ENCODE measurements around the gene MYOF.

Gene MYOF

DNA sequence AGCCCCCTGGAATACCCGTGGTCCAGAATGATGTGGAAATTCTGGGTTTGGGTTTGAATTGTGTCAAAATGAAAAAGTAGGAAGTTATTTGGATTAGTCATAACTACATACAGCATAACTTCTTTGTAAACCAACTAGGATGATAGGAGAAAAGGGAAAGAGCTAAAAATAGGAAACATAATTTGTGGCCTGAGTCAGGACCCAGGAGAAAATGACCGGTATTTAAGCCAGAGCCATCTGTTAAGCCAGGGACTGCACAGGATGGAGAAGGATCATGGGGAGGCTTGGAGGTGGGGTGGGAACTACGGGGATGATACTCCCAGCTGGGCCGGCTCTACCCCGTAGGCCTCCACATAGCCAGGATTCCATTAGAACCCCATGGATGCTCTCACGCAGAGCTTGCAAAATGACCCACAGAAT lies 98.6 kb downstream of the MYOF start:
- peak overlapping the region; percentile 41 for H4K91ac ChIP-seq (ENCODE audit: low read depth, low read length)
- H3K18ac ChIP-seq (ENCODE audit: low read length) = no peak overlapping the region
- H3K27ac ChIP-seq (ENCODE audit: low read depth, low read length) = peak overlapping the region; percentile 72
- no peaks in the 10 kb centered on the region for H3K9me3 ChIP-seq (ENCODE audit: insufficient read depth, low read depth, low read length)
- no peak overlapping the region for H3K4ac ChIP-seq (ENCODE audit: low read depth, low read length)
- H4K8ac ChIP-seq (ENCODE audit: low read depth, low read length) = peak overlapping the region; percentile 32
- peak overlapping the region; percentile 39 for H2BK12ac ChIP-seq (ENCODE audit: low read length)
- peaks cover 11 to 12% of the 10 kb centered on the region in 2 experiments for H3K4me1 ChIP-seq (ENCODE audit: control insufficient read depth in 1 of 2, insufficient read depth in 2 of 2, low read length in 2 of 2)
- no peak overlapping the region for H2AK5ac ChIP-seq (ENCODE audit: low read length)
- no peak overlapping the region for H4K12ac ChIP-seq (ENCODE audit: low read depth, low read length)
- peak; percentile 42 to 83 for DNase-seq
- no peaks in the 10 kb centered on the region for H3K27me3 ChIP-seq (ENCODE audit: insufficient read depth, low read length)
- H2AFZ ChIP-seq (ENCODE audit: insufficient read depth, low read length, poor library complexity) = no peak overlapping the region
- H2BK5ac ChIP-seq (ENCODE audit: low read depth, low read length, poor library complexity) = peak overlapping the region; percentile 78
- peak overlapping the region; percentile 7 for H3K14ac ChIP-seq (ENCODE audit: low read length)
- H3K23ac ChIP-seq (ENCODE audit: low read length) = no peak overlapping the region
- no CpG with 5 or more reads among the region's 6 CpGs for whole genome bisulfite sequencing (ENCODE audit: extremely low coverage, insufficient coverage, insufficient read length)
- H2BK120ac ChIP-seq (ENCODE audit: insufficient read depth, low read length, poor library complexity) = peak overlapping the region; percentile 59
- H3K9ac ChIP-seq (ENCODE audit: low read length) = no peak overlapping the region
- H3K36me3 ChIP-seq (ENCODE audit: control insufficient read depth in 1 of 2, insufficient read depth in 2 of 2, low read length in 2 of 2) = peaks cover 24 to 41% of the 10 kb centered on the region in 2 experiments
- peak overlapping the region; percentile 15 for H3K4me2 ChIP-seq (ENCODE audit: low read length)
- no peak overlapping the region for H3K4me3 ChIP-seq (ENCODE audit: low read depth, low read length)
- no peaks in the 10 kb centered on the region for H3K79me2 ChIP-seq (ENCODE audit: control insufficient read depth, insufficient read depth, low read length, poor library complexity)
- H3K79me1 ChIP-seq (ENCODE audit: low read length) = peaks cover 10% of the 10 kb centered on the region

DNA sequence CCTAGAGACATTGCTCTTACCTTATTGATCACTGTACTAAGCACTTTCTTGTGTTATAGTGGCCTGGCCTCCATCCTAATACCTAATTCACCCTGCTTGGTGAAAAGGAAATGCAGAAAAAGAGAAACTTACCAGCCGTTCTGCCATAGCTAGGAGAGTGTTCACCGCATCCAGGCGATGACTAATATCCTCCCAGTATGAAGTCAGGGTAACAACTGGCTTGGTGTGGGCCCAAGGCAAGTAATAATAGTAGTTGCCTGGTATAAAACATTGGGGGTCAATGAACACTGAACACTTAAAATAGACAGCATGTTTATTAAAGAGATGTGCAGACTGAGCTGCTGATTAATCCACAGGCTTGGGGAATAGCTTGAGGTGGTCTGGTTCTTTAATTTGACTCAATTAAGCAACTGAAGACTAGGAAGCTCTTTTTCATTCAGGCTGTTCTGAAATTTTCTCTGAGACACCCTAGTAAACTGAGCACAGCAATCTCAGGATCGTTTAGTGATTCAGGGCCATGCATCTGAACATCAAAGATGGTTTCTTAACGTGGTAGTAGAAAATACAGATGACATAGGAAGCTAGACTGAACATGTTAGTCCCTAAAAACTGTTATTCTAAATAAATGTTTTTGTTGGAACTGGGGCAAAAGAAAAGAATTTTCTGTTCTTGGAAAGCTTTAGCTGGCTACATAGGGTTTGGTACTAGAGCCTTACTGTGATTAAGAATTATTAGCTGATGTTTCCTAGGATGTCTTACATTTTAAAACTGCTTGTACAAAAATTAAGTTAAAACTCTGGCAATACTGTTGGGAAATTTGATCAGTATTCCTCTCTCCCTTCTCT lies 102.2 kb downstream of the MYOF start:
- H3K18ac ChIP-seq (ENCODE audit: low read length) = no peak overlapping the region
- H2BK12ac ChIP-seq (ENCODE audit: low read length) = no peak overlapping the region
- no peak overlapping the region for H3K9ac ChIP-seq (ENCODE audit: low read length)
- H2AK5ac ChIP-seq (ENCODE audit: low read length) = no peak overlapping the region
- H3K14ac ChIP-seq (ENCODE audit: low read length) = no peak overlapping the region
- no peak overlapping the region for H3K4me3 ChIP-seq (ENCODE audit: low read depth, low read length)
- H4K12ac ChIP-seq (ENCODE audit: low read depth, low read length) = no peak overlapping the region
- no peak overlapping the region for H2BK5ac ChIP-seq (ENCODE audit: low read depth, low read length, poor library complexity)
- no peak overlapping the region for H4K91ac ChIP-seq (ENCODE audit: low read depth, low read length)
- no peaks in the 10 kb centered on the region for H3K79me2 ChIP-seq (ENCODE audit: control insufficient read depth, insufficient read depth, low read length, poor library complexity)
- H3K27me3 ChIP-seq (ENCODE audit: insufficient read depth, low read length) = no peaks in the 10 kb centered on the region
- H3K79me1 ChIP-seq (ENCODE audit: low read length) = peaks cover 10% of the 10 kb centered on the region
- H2AFZ ChIP-seq (ENCODE audit: insufficient read depth, low read length, poor library complexity) = no peak overlapping the region
- H3K4ac ChIP-seq (ENCODE audit: low read depth, low read length) = no peak overlapping the region
- no peak overlapping the region for H3K23ac ChIP-seq (ENCODE audit: low read length)
- peaks cover 12 to 23% of the 10 kb centered on the region in 2 experiments for H3K36me3 ChIP-seq (ENCODE audit: control insufficient read depth in 1 of 2, insufficient read depth in 2 of 2, low read length in 2 of 2)
- no peak overlapping the region for H3K27ac ChIP-seq (ENCODE audit: low read depth, low read length)
- WGBS (ENCODE audit: extremely low coverage, insufficient coverage, insufficient read length) = no CpG with 5 or more reads among the region's 5 CpGs
- no peaks in the 10 kb centered on the region for H3K9me3 ChIP-seq (ENCODE audit: insufficient read depth, low read depth, low read length)
- peaks cover 11 to 12% of the 10 kb centered on the region in 2 experiments for H3K4me1 ChIP-seq (ENCODE audit: control insufficient read depth in 1 of 2, insufficient read depth in 2 of 2, low read length in 2 of 2)
- no peak overlapping the region for H3K4me2 ChIP-seq (ENCODE audit: low read length)
- H4K8ac ChIP-seq (ENCODE audit: low read depth, low read length) = no peak overlapping the region
- no peak for DNase-seq
- H2BK120ac ChIP-seq (ENCODE audit: insufficient read depth, low read length, poor library complexity) = no peak overlapping the region

- Histone ChIP-seq H3K18ac (ENCODE audit: low read length) (no peak overlapping the region), H2AFZ (ENCODE audit: insufficient read depth, low read length, poor library complexity) (no peak overlapping the region), H3K9me3 (ENCODE audit: insufficient read depth, low read depth, low read length) (no peaks in the 10 kb centered on the region), H3K4ac (ENCODE audit: low read depth, low read length) (no peak overlapping the region), H3K27ac (ENCODE audit: low read depth, low read length) (no peak overlapping the region), H3K79me1 (ENCODE audit: low read length) (peaks cover 6% of the 10 kb centered on the region), H3K4me3 (ENCODE audit: low read depth, low read length) (no peak overlapping the region), H4K91ac (ENCODE audit: low read depth, low read length) (no peak overlapping the region), H3K9ac (ENCODE audit: low read length) (no peak overlapping the region), H3K79me2 (ENCODE audit: control insufficient read depth, insufficient read depth, low read length, poor library complexity) (no peaks in the 10 kb centered on the region), H3K14ac (ENCODE audit: low read length) (no peak overlapping the region), H2AK5ac (ENCODE audit: low read length) (no peak overlapping the region), H2BK12ac (ENCODE audit: low read length) (no peak overlapping the region), H2BK5ac (ENCODE audit: low read depth, low read length, poor library complexity) (no peak overlapping the region), H4K8ac (ENCODE audit: low read depth, low read length) (no peak overlapping the region), H3K23ac (ENCODE audit: low read length) (no peak overlapping the region), H3K36me3 (ENCODE audit: control insufficient read depth in 1 of 2, insufficient read depth in 2 of 2, low read length in 2 of 2) (peaks cover 15 to 31% of the 10 kb centered on the region in 2 experiments), H4K12ac (ENCODE audit: low read depth, low read length) (no peak overlapping the region), H3K4me1 (ENCODE audit: control insufficient read depth in 1 of 2, insufficient read depth in 2 of 2, low read length in 2 of 2) (peaks cover 6 to 12% of the 10 kb centered on the region in 2 experiments), H3K4me2 (ENCODE audit: low read length) (no peak overlapping the region), H2BK120ac (ENCODE audit: insufficient read depth, low read length, poor library complexity) (no peak overlapping the region), H3K27me3 (ENCODE audit: insufficient read depth, low read length) (no peaks in the 10 kb centered on the region)
- no CpG with 5 or more reads among the region's 3 CpGs for WGBS (ENCODE audit: extremely low coverage, insufficient coverage, insufficient read length)
- peak in 1 of 2 donors; percentile 12 for DNase-seq
Measured at GRCh38 chr10:93378997-93379730, 103.0 kb downstream of the MYOF start.

GRCh38 chr10:93378039-93378438 lies 104.1 kb downstream of the MYOF start:
- Histone ChIP-seq H3K18ac (ENCODE audit: low read length) (no peak overlapping the region), H4K8ac (ENCODE audit: low read depth, low read length) (no peak overlapping the region), H2BK12ac (ENCODE audit: low read length) (no peak overlapping the region), H3K36me3 (ENCODE audit: control insufficient read depth in 1 of 2, insufficient read depth in 2 of 2, low read length in 2 of 2) (peaks cover 16 to 34% of the 10 kb centered on the region in 2 experiments), H3K4me1 (ENCODE audit: control insufficient read depth in 1 of 2, insufficient read depth in 2 of 2, low read length in 2 of 2) (peaks cover 0 to 4% of the 10 kb centered on the region in 2 experiments), H4K12ac (ENCODE audit: low read depth, low read length) (no peak overlapping the region), H2AK5ac (ENCODE audit: low read length) (no peak overlapping the region), H2AFZ (ENCODE audit: insufficient read depth, low read length, poor library complexity) (no peak overlapping the region), H3K27me3 (ENCODE audit: insufficient read depth, low read length) (no peaks in the 10 kb centered on the region), H4K91ac (ENCODE audit: low read depth, low read length) (no peak overlapping the region), H3K27ac (ENCODE audit: low read depth, low read length) (no peak overlapping the region), H3K4me2 (ENCODE audit: low read length) (no peak overlapping the region), H3K79me2 (ENCODE audit: control insufficient read depth, insufficient read depth, low read length, poor library complexity) (no peaks in the 10 kb centered on the region), H2BK5ac (ENCODE audit: low read depth, low read length, poor library complexity) (no peak overlapping the region), H3K9me3 (ENCODE audit: insufficient read depth, low read depth, low read length) (no peaks in the 10 kb centered on the region), H3K4me3 (ENCODE audit: low read depth, low read length) (no peak overlapping the region), H3K23ac (ENCODE audit: low read length) (no peak overlapping the region), H3K14ac (ENCODE audit: low read length) (no peak overlapping the region), H3K9ac (ENCODE audit: low read length) (no peak overlapping the region), H3K79me1 (ENCODE audit: low read length) (no peaks in the 10 kb centered on the region), H2BK120ac (ENCODE audit: insufficient read depth, low read length, poor library complexity) (no peak overlapping the region), H3K4ac (ENCODE audit: low read depth, low read length) (no peak overlapping the region)
- DNase-seq = no peak
- no CpG with 5 or more reads among the region's 2 CpGs for WGBS (ENCODE audit: extremely low coverage, insufficient coverage, insufficient read length)

Measured in trophoblast cell (in vitro differentiated cells and primary cell).